Measurements from ENCODE around the gene ATP5PF. TPM values are rescaled to one million over a fixed set of nuclear protein-coding genes. Genes with fewer than 3 reads are reported as not detected.
"Not testable (repeated sequence)": the region's sequence is repeated elsewhere in the genome, so short reads cannot be mapped to it uniquely, and the experiment has no call there.

Gene ATP5PF, protein sequence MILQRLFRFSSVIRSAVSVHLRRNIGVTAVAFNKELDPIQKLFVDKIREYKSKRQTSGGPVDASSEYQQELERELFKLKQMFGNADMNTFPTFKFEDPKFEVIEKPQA
- total RNA-seq, result 962 TPM
- long read RNA-seq, transcript ATP5PF-204 (4 exons, 1,179 nt), result minor isoform, 16 of 903 reads
- long read RNA-seq, transcript ATP5PF-203 (4 exons, 647 nt), result minor isoform, 5 of 903 reads
- long read RNA-seq, transcript ATP5PF-202 (4 exons, 826 nt), result minor isoform, 6 of 903 reads
- long read RNA-seq, transcript ATP5PF-201 (4 exons, 614 nt), result major isoform, 780 of 903 reads
- long read RNA-seq, partial matches to known transcripts, result 87 of 903 reads
- long read RNA-seq, other reads (novel, unspliced or antisense), result 5 of 903 reads

DNA sequence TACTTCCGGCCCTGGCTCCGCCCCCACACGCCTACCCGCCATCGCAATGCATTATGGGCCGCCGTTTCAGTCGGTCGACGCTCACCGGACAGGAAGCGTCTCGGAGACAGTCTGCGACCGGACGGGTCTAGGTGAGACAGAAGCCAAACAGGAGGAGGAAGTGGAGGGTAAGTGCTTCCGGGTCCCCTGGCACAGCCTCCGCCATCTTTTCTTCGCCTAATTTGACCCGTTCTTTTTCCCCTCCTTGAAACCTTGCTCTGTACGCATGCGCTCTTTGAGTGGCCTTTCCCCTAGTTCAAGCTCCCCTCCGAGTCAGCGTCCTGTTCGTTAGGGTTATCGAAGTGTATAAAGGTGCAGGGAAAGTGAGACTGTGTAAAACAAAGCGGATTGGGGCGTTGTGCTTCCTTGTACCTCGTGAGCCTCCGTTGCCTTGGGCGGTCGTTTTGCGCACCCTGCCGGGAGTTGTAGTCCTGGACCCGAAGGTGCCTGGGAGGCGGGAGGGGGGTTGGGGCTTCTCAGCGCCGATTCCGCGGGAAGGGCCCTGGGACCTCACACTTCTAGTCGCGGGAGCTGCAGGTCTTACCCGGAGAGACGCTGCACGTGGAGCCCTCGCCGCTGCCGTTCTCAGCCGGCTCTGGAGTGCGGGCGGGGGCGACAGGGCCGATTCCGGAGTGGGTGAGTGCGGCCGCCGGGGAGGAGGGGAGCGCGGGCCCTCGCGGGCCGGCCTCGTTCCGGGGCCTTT is at the start of gene ATP5PF, which contains the start of gene GABPA:
Gene ATP5PF (minus strand): TSS at position 1 of the 742 bp plus-strand sequence. CDS start 5,110 bp downstream, outside the sequence.
Gene GABPA (plus strand): TSS at position 69 of the 742 bp plus-strand sequence. CDS start 6,627 bp downstream, outside the sequence.
- ATAC-seq (peak; percentile 94), DNase-seq (peak; percentile 97)
- intact Hi-C loops (cut with micrococcal nuclease), result no loop called here

- intact Hi-C loops (cut with micrococcal nuclease); ATAC-seq; DNase-seq: not testable (repeated sequence)
These were observed 43.6 kb upstream of the ATP5PF start for GRCh38 chr21:25778126-25778875.

GRCh38 chr21:25776440-25776839 is 41.7 kb upstream of the ATP5PF start:
- intact Hi-C loops (cut with micrococcal nuclease), result no loop called here
- DNase-seq (no peak), ATAC-seq (no peak)

DNA sequence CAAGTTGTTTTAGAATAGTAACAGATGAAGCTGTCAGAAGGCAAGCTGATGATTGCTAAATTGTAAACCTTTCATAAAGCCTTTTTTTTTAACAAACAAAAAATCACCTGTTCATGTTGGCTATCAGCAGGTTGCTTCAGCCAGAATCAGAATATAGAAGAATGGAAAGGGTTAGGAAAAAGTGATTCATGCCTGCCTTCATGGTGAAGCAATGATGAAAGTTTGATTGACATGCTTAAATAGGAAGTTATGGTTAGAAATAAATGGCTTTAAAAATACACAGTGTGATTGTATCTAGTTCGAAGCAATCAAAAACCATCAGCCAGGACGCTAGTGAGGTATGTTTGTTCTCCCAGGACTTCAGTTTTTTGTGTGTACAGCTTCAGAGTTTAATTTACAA is 38.0 kb upstream of the ATP5PF start:
- ATAC-seq (no peak), DNase-seq (no peak)
- intact Hi-C loops (cut with micrococcal nuclease), result no loop called here

- ATAC-seq (no peak), DNase-seq (no peak)
- intact Hi-C loops (cut with micrococcal nuclease), result no loop called here
These were observed 33.2 kb upstream of the ATP5PF start for GRCh38 chr21:25767921-25768320.

DNA sequence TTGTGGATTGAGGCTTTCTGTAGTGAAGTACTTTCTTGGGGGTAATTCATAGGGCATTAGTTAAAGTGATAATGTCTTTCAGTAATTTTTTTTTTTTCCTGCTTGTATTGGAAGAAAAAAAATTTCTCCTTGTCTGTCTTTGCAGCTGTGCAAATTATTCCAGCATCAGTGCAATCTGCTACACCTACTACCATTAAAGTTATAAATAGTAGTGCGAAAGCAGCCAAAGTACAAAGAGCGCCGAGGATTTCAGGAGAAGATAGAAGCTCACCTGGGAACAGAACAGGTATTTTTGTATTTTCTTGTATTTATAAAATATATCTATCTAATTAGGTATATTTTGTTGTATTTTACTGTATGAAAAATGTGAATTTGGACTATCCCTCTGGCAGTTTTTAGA is 29.4 kb upstream of the ATP5PF start:
- no peak for ATAC-seq
- no peak for DNase-seq
- intact Hi-C loops (cut with micrococcal nuclease), result no loop called here

DNA sequence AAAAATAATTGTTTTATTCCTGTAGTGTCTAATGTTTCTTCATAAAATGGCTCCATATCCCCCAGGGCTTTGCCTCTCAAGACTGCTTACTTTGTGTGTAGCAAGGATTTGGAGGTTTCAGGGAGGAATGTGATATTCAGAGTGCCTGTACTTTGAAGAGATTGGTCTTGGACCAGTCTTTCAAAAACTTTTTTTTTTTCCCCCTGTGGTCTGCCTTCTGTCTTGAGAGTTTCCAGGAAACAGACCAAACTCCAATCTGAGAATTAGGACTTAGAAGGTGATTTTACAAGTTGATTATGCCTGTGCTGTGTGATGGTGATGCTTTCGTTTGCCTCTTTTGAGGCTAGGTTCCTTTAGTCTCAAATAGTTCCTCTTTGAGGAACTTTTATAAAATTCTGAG is 26.0 kb upstream of the ATP5PF start:
- no peak for DNase-seq

GRCh38 chr21:25760061-25760460 is 25.4 kb upstream of the ATP5PF start:
- intact Hi-C loops (cut with micrococcal nuclease), result no loop called here
- no peak for DNase-seq
- no peak for ATAC-seq

More for the DNA sequence above, 26.0 kb upstream of the ATP5PF start:
- intact Hi-C loops (cut with micrococcal nuclease), result no loop called here
- ATAC-seq, result no peak

DNA sequence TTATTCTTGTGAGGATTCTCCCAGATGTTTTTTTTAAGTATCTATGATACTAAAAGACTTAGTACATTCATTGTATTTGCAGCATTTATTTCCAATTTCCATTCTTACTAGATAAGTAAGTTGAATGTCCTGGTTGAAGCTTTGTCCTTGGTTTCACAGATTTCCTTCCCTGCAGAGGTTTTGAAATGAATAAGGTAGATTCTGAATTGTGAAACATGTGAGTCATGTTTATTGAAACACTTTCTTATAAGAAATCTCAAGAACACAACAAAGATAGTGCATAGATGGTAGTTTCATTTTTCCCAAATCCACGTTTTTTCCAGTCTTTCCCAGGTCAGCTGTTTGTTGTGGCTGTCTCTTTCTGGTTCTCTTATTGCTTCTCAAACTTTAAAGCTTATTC is 24.9 kb upstream of the ATP5PF start:
- DNase-seq, result no peak
- no peak for ATAC-seq
- intact Hi-C loops (cut with micrococcal nuclease), result no loop called here

- no peak for ATAC-seq
- no peak for DNase-seq
- intact Hi-C loops (cut with micrococcal nuclease), result no loop called here
These were observed 22.8 kb upstream of the ATP5PF start for GRCh38 chr21:25757531-25757930.

GRCh38 chr21:25756190-25756932 is 21.7 kb upstream of the ATP5PF start:
- DNase-seq, result no peak
- intact Hi-C loops (cut with micrococcal nuclease), result no loop called here
- ATAC-seq, result no peak

DNA sequence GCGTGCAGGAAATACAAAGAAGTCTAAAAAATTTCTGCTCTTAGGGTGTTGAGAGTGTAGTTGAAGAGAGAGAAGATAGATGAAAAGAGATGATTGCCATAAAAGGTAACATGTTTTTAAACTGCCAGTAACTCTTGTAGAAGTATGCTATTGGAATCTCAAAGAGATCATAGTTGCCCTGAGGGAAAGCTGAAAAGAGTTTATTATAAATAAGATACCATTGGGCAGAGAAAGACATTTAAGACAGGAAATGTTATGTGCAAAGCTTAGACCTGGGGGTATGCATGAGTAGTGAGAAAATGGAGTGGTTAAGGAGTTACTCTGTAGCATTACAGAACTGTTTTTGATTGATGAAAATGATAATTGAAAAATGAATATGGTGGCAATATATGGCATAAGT is 17.7 kb upstream of the ATP5PF start:
- no peak for ATAC-seq
- no peak for DNase-seq
- intact Hi-C loops (cut with micrococcal nuclease), result no loop called here

GRCh38 chr21:25750085-25750484 is 15.4 kb upstream of the ATP5PF start:
- intact Hi-C loops (cut with micrococcal nuclease), result no loop called here
- DNase-seq (no peak), ATAC-seq (no peak)

DNA sequence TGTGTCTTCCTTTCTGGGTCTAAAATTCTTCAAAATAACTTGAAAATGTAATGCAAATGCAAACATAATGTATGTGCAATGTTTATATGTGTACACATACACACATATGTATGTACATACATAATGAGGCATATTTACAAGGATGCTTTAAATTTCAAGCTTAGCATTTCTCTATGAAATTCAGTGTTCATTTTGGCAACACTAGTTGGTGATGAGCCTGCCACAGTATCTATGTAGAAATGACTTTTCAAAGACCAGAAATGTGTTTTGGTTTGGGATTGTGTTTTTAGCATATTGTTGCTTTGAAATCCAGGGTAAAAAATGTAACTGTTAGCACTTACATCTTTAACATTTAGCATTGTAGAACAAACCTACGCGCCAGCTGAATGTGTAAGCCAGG is 10.2 kb upstream of the ATP5PF start:
- intact Hi-C loops (cut with micrococcal nuclease), result no loop called here
- ATAC-seq (no peak), DNase-seq (no peak)

- ATAC-seq (no peak), DNase-seq (no peak)
- intact Hi-C loops (cut with micrococcal nuclease), result no loop called here
These were observed 8.2 kb upstream of the ATP5PF start for GRCh38 chr21:25742900-25743299.

GRCh38 chr21:25737421-25737820 is 2.7 kb upstream of the ATP5PF start:
- DNase-seq (no peak), ATAC-seq (no peak)
- intact Hi-C loops (cut with micrococcal nuclease), result no loop called here

- DNase-seq (peak; percentile 93), ATAC-seq (peak; percentile 78)
- intact Hi-C loops (cut with micrococcal nuclease), result no loop called here
These were observed 1.2 kb upstream of the ATP5PF start for GRCh38 chr21:25735646-25736597.

DNA sequence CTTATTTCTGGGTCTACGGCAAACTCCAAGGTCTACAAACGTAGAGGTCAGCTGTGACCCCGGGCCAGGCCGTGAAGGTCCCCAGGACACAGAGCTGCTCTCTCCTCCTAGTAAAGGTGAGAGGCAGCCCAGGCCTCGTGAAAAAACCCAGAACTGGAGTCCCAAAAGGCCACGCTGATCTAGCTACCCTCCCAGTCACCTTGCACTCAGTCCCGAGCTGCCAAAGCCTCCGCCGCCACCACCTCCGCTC is 125 bp downstream of the ATP5PF start:
- intact Hi-C loops (cut with micrococcal nuclease), result no loop called here
- no peak for DNase-seq
- ATAC-seq, result no peak
